PC-3 (cell line): ENCODE data around the gene SMYD3. TPM values are rescaled to one million over a fixed set of nuclear protein-coding genes. Genes with fewer than 3 reads are reported as not detected.
A peak's percentile ranks its signal among the peaks of the same experiment; 100 is the strongest.

ENCODE experiments used
- ATAC-seq: fragments of 200-7000 bp; cut with Tn5 transposase; 2 replicates; pipeline ENCODE4 v1.9.1; 2020; ENCODE audit warnings: mild to moderate bottlenecking, moderate library complexity
- BruUV-seq: library from RNA; stranded (reverse); fragments of 400-500 nt; replicated peaks from 2 replicates; lab custom pipeline; 2021; lab: Mats Ljungman, UMichigan
- CTCF ChIA-PET: fragments of 300-600 bp; sonication (Branson Sonifier 250); formaldehyde crosslinking; loops from one replicate; lab custom pipeline; 2022; ENCODE audit warnings: antibody characterized with exemption; lab: Charles Lee
- POLR2A ChIA-PET: fragments of 300-600 bp; sonication (Branson Sonifier 250); formaldehyde crosslinking; loops from one replicate; lab custom pipeline; 2022; ENCODE audit warnings: antibody characterized with exemption; ENCODE audit not compliant: unreplicated experiment; lab: Charles Lee
- DNase-seq: peaks from one replicate; pipeline ENCODE4 v3.0.0-alpha.2; 2015
- H2AFZ ChIP-seq: fragments of 300-600 bp; sonication (generic); 2 replicates; pipeline ENCODE4 v1.6.0; 2016; ENCODE audit warnings: antibody characterized with exemption, low read length
- H3F3A ChIP-seq: fragments of 300-600 bp; sonication (generic); one replicate; pipeline ENCODE4 v1.6.0; 2017; ENCODE audit warnings: antibody characterized with exemption, low read length, control low read depth, mild to moderate bottlenecking; ENCODE audit not compliant: unreplicated experiment
- H3K27ac ChIP-seq: fragments of 300-600 bp; sonication (generic); 2 replicates; pipeline ENCODE4 v1.5.1; 2016; ENCODE audit warnings: mild to moderate bottlenecking, low read length
- H3K27me3 ChIP-seq: fragments of 300-600 bp; sonication (generic); 2 replicates; pipeline ENCODE4 v1.6.1; 2016; ENCODE audit warnings: low read length, mixed read lengths
- H3K36me3 ChIP-seq: fragments of 300-600 bp; sonication (generic); 2 replicates; pipeline ENCODE4 v1.6.1; 2016; ENCODE audit warnings: low read depth, mixed run types, low read length, mixed read lengths
- H3K4me1 ChIP-seq: fragments of 300-600 bp; sonication (generic); 2 replicates; pipeline ENCODE4 v1.5.1; 2016; ENCODE audit warnings: low read length; ENCODE audit not compliant: insufficient read depth
- H3K4me2 ChIP-seq: fragments of 300-600 bp; sonication (generic); 2 replicates; pipeline ENCODE4 v1.6.0; 2016; ENCODE audit warnings: low read length
- H3K4me3 ChIP-seq: fragments of 300-600 bp; sonication (generic); 2 replicates; pipeline ENCODE4 v1.5.1; 2016; ENCODE audit warnings: mild to moderate bottlenecking, low read length, mixed read lengths
- H3K79me2 ChIP-seq: fragments of 300-600 bp; sonication (generic); 2 replicates; pipeline ENCODE4 v1.6.1; 2017; ENCODE audit warnings: low read length, mixed read lengths
- H3K9ac ChIP-seq: fragments of 300-600 bp; sonication (generic); 2 replicates; pipeline ENCODE4 v1.6.0; 2016; ENCODE audit warnings: mild to moderate bottlenecking, low read length
- H3K9me2 ChIP-seq: fragments of 300-600 bp; sonication (generic); replicated peaks from 2 replicates; pipeline ENCODE4 v1.6.1; 2016; ENCODE audit warnings: mixed run types, low read length, mixed read lengths
- H3K9me3 ChIP-seq: fragments of 300-600 bp; sonication (generic); 2 replicates; pipeline ENCODE4 v1.6.1; 2016; ENCODE audit warnings: low read length, mixed read lengths
- H4K20me1 ChIP-seq: fragments of 300-600 bp; sonication (generic); 2 replicates; pipeline ENCODE4 v1.6.1; 2016; ENCODE audit warnings: low read length, mixed read lengths
- CTCF ChIP-seq: fragments of 300-600 bp; sonication (generic); conservative IDR thresholded peaks from 2 replicates; pipeline ENCODE4 v1.5.1; 2017; ENCODE audit warnings: antibody characterized with exemption, low read depth, mild to moderate bottlenecking, low read length
- EZH2 ChIP-seq: fragments of 300-600 bp; sonication (generic); IDR thresholded peaks from one replicate; pipeline ENCODE4 v1.6.1; 2017; ENCODE audit warnings: antibody characterized with exemption, mild to moderate bottlenecking, low read length; ENCODE audit not compliant: unreplicated experiment
- EZH2phosphoT487 ChIP-seq: fragments of 300-600 bp; sonication (generic); IDR thresholded peaks from 2 replicates; pipeline ENCODE4 v1.6.1; 2018; ENCODE audit warnings: mild to moderate bottlenecking, antibody characterized with exemption, low read length, borderline replicate concordance
- intact Hi-C: fragments of 100-400 bp; cut with micrococcal nuclease; formaldehyde crosslinking; loops from 2 replicates; pipeline ENCODE4 v1.9.0; 2023
- total RNA-seq: library from RNA; depleted of rRNA; stranded (reverse); fragments of >200 nt; gene quantifications from 2 replicates; pipeline ENCODE4 v1.2.3, GENCODE V29; 2014

Gene SMYD3
- total RNA-seq, 1 experiment from 2014 or later = 33.0 TPM

DNA sequence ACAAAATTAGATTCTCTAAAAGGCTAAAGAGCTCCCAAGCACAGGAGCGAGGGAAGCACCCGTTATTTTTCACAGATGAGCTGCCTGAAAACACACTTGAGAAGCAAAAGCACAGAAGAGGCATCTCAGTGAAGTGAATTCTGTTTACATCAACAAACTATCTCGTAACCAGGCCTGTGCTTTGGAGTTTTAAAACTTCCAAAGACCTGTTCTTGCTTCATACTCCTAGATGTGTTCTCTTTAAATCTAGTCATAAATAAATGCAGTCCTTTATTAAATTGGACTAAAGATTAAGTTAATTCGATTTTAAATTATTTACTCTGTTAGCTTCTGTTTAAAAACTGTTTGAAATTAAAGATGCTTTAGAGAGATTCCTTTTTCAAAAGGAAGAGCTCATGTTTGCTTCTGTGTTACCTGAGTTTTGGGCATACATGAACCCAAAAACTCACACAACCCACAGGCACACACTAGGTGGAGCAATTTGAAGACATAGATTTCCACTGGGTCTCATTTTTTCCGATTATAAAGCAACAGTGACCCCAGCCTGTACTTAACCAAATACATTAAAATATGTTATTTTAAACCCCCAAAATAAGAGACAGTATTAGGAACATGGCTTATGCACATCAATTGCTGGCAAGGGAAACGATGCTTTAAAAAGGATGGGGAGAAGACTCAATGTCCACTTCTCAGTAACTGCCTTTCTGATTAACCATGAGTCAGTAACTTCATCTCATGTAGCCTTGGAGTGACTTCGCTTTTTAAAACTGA lies 648.2 kb downstream of the SMYD3 start:
- no TSS peak for BruUV-seq
- no peak for TF ChIP-seq EZH2phosphoT487
- peak; percentile 63 for TF ChIP-seq CTCF
- TF ChIP-seq EZH2 = no peak
- no peaks in the 10 kb centered on the region for H3K9me2 ChIP-seq
- no peak overlapping the region for H3K4me3 ChIP-seq
- ChIA-PET POLR2A (no interaction called here), CTCF (no interaction called here)
- no peaks in the 10 kb centered on the region; the same call in 1 of the 2 replicates for H3K36me3 ChIP-seq
- H3K4me2 ChIP-seq = 0 out of 2 replicates have a peak overlapping the region, but pooled peaks have one; percentile 24
- H4K20me1 ChIP-seq = no peaks in the 10 kb centered on the region
- intact Hi-C loops = loop anchor here (1.0 kb wide), 1 partner anchor 144 kb away; no protein-coding TSS in a partner anchor
- no peaks in the 10 kb centered on the region for H3F3A ChIP-seq
- H3K27me3 ChIP-seq = no peaks in the 10 kb centered on the region
- peak; percentile 31 for ATAC-seq
- DNase-seq = peak; percentile 52
- H3K27ac ChIP-seq = peak overlapping the region; percentile 71
- H3K9ac ChIP-seq = peak overlapping the region; percentile 14; the same call in 1 of the 2 replicates
- no peak overlapping the region for H2AFZ ChIP-seq
- H3K9me3 ChIP-seq = no peaks in the 10 kb centered on the region
- H3K79me2 ChIP-seq = no peaks in the 10 kb centered on the region
- H3K4me1 ChIP-seq = peaks cover 35% of the 10 kb centered on the region

GRCh38 chr1:245858022-245858721 lies 648.9 kb downstream of the SMYD3 start:
- Histone ChIP-seq H3K27me3 (no peaks in the 10 kb centered on the region), H3K9me3 (no peaks in the 10 kb centered on the region), H3K79me2 (no peaks in the 10 kb centered on the region), H3K36me3 (no peaks in the 10 kb centered on the region; the same call in 1 of the 2 replicates), H3K4me2 (no peak overlapping the region), H3K27ac (no peak overlapping the region), H3K9me2 (no peaks in the 10 kb centered on the region), H3K9ac (no peak overlapping the region), H3F3A (no peaks in the 10 kb centered on the region), H4K20me1 (no peaks in the 10 kb centered on the region), H2AFZ (no peak overlapping the region), H3K4me1 (peaks cover 35% of the 10 kb centered on the region), H3K4me3 (no peak overlapping the region)
- no peak for TF ChIP-seq CTCF
- no peak for TF ChIP-seq EZH2phosphoT487
- no peak for TF ChIP-seq EZH2
- ChIA-PET POLR2A (no interaction called here), CTCF (no interaction called here)
- intact Hi-C loops = no loop called here
- no TSS peak for BruUV-seq
- DNase-seq (no peak), ATAC-seq (no peak)
